Nucleus accumbens (tissue), 56 donors: ENCODE data around the gene SLC22A5.

Experiments
- DNase-seq, 56 donors: peaks; one replicate each; lab custom pipeline; 2025; lab: John Stamatoyannopoulos, UW

SLC22A5 gene

GRCh38 chr5:132439521-132440089, 70.1 kb downstream of the SLC22A5 start:
- peak in 10 of 56 donors; percentile 8 to 69 (median 26) for DNase-seq

- no peak for DNase-seq
Observed at GRCh38 chr5:132444061-132444460, 74.6 kb downstream of the SLC22A5 start.
